Astrocyte (in vitro differentiated cells and primary cell): Measurements from ENCODE around the gene BPHL.

Source experiments
- CTCF ChIP-seq: IDR thresholded peaks from 2 replicates; pipeline ENCODE4 v1.5.1; 2011; ENCODE audit warnings: low read depth, mild to moderate bottlenecking, inconsistent platforms, low read length, moderate library complexity; ENCODE audit not compliant: insufficient read depth
- EZH2 ChIP-seq: IDR thresholded peaks from 2 replicates; pipeline ENCODE4 v1.6.1; 2012; ENCODE audit warnings: mild to moderate bottlenecking, low read length, inconsistent platforms; ENCODE audit not compliant: insufficient read depth

- no peak for TF ChIP-seq CTCF
- TF ChIP-seq EZH2: no peak
These were observed 9.6 kb upstream of the BPHL start for GRCh38 chr6:3108746-3109414.
